Neural cell (in vitro differentiated cells): ENCODE results near the gene CEACAM21. TPM values are rescaled to one million over a fixed set of nuclear protein-coding genes. Genes with fewer than 3 reads are reported as not detected.

ENCODE experiments used
- H2AFZ ChIP-seq: fragments of 200-600, 300-800 bp; sonication (generic), shearing (Covaris generic); 2 replicates; pipeline ENCODE4 v1.6.0; 2014; ENCODE audit warnings: low read depth, mild to moderate bottlenecking, antibody characterized with exemption, low read length, moderate library complexity
- H3F3A ChIP-seq: fragments of 200-600 bp; shearing (Covaris generic); 2 replicates; pipeline ENCODE4 v1.6.1; 2016; ENCODE audit warnings: mild to moderate bottlenecking, moderate library complexity, mixed read lengths, antibody characterized with exemption, low read length; ENCODE audit not compliant: insufficient read depth, poor library complexity, severe bottlenecking
- H3K27ac ChIP-seq: fragments of 200-600, 300-800 bp; sonication (generic), shearing (Covaris generic); 2 replicates; pipeline ENCODE4 v1.5.1; 2014; ENCODE audit warnings: mild to moderate bottlenecking, low read length, moderate library complexity
- H3K27me3 ChIP-seq: fragments of 300-800, 200-600 bp; sonication (generic), shearing (Covaris generic); 2 replicates; pipeline ENCODE4 v1.6.0; 2014; ENCODE audit warnings: mild to moderate bottlenecking, low read depth, low read length, moderate library complexity; ENCODE audit not compliant: insufficient read depth
- H3K36me3 ChIP-seq: fragments of 300-800, 200-600 bp; sonication (generic), shearing (Covaris generic); 2 replicates; pipeline ENCODE4 v1.5.1; 2014; ENCODE audit warnings: mild to moderate bottlenecking, antibody characterized with exemption, low read length, moderate library complexity; ENCODE audit not compliant: insufficient read depth
- H3K4me2 ChIP-seq: fragments of 300-800, 200-600 bp; sonication (generic), shearing (Covaris generic); 2 replicates; pipeline ENCODE4 v1.6.0; 2014; ENCODE audit warnings: mild to moderate bottlenecking, low read length
- H3K4me3 ChIP-seq: fragments of 300-800, 200-600 bp; sonication (generic), shearing (Covaris generic); 2 replicates; pipeline ENCODE4 v1.5.1; 2014; ENCODE audit warnings: mild to moderate bottlenecking, low read length, moderate library complexity
- H3K79me2 ChIP-seq: fragments of 200-600 bp; shearing (Covaris generic); replicated peaks from 2 replicates; pipeline ENCODE4 v1.6.0; 2014; ENCODE audit warnings: mild to moderate bottlenecking, low read length, moderate library complexity; ENCODE audit not compliant: insufficient read depth
- H3K9ac ChIP-seq: fragments of 300-800, 200-600 bp; sonication (generic), shearing (Covaris generic); 2 replicates; pipeline ENCODE4 v1.6.1; 2016; ENCODE audit warnings: mild to moderate bottlenecking, low read length, mixed read lengths
- H3K9me2 ChIP-seq: fragments of 200-600 bp; shearing (Covaris generic); 2 replicates; pipeline ENCODE4 v1.6.1; 2016; ENCODE audit warnings: mild to moderate bottlenecking, low read length, mixed read lengths; ENCODE audit not compliant: insufficient read depth
- H3K9me3 ChIP-seq: fragments of 200-600, 300-800 bp; sonication (generic), shearing (Covaris generic); 2 replicates; pipeline ENCODE4 v1.6.1; 2016; ENCODE audit warnings: mild to moderate bottlenecking, mixed run types, low read length, moderate library complexity, mixed read lengths
- H4K20me1 ChIP-seq: fragments of 200-600 bp; shearing (Covaris generic); 2 replicates; pipeline ENCODE4 v1.6.1; 2016; ENCODE audit warnings: mild to moderate bottlenecking, mixed run types; ENCODE audit not compliant: insufficient read depth
- CTCF ChIP-seq: fragments of 450-650 bp; IDR thresholded peaks from 2 replicates; pipeline ENCODE4 v1.5.1; 2014; ENCODE audit warnings: antibody characterized with exemption, mild to moderate bottlenecking, moderate library complexity; ENCODE audit not compliant: poor library complexity, severe bottlenecking
- EP300 ChIP-seq: fragments of 450-650 bp; conservative IDR thresholded peaks from 2 replicates; pipeline ENCODE4 v1.6.1; 2014; ENCODE audit warnings: antibody characterized with exemption, mild to moderate bottlenecking, moderate library complexity; ENCODE audit not compliant: poor library complexity, severe bottlenecking
- EZH2 ChIP-seq: fragments of 200-600, 300-800 bp; shearing (Covaris generic), sonication (generic); IDR thresholded peaks from 2 replicates; pipeline ENCODE4 v1.6.1; 2014; ENCODE audit warnings: antibody characterized with exemption, low read length, borderline replicate concordance, mild to moderate bottlenecking; ENCODE audit not compliant: insufficient read depth, poor library complexity, severe bottlenecking
- MXI1 ChIP-seq: fragments of 450-650 bp; conservative IDR thresholded peaks from 2 replicates; pipeline ENCODE4 v1.6.1; 2014; ENCODE audit warnings: antibody characterized with exemption, mild to moderate bottlenecking; ENCODE audit not compliant: poor library complexity, severe bottlenecking
- POLR2AphosphoS5 ChIP-seq: IDR thresholded peaks from 2 replicates; pipeline ENCODE4 v1.6.1; 2012
- RAD21 ChIP-seq: fragments of 450-650 bp; conservative IDR thresholded peaks from 2 replicates; pipeline ENCODE4 v1.6.1; 2014; ENCODE audit warnings: antibody characterized with exemption, mild to moderate bottlenecking, moderate library complexity
- REST ChIP-seq: IDR thresholded peaks from 2 replicates; pipeline ENCODE4 v1.6.1; 2012; ENCODE audit warnings: borderline replicate concordance
- SMC3 ChIP-seq: fragments of 450-650 bp; conservative IDR thresholded peaks from 2 replicates; pipeline ENCODE4 v1.6.1; 2014; ENCODE audit warnings: antibody characterized with exemption, mild to moderate bottlenecking, moderate library complexity; ENCODE audit not compliant: poor library complexity
- TAF1 ChIP-seq: IDR thresholded peaks from 2 replicates; pipeline ENCODE4 v1.6.1; 2012; ENCODE audit warnings: low read depth
- polyA plus RNA-seq: library from polyadenylated mRNA; depleted of rRNA; stranded (reverse); fragments of >200 nt; gene quantifications from 2 replicates; pipeline ENCODE4 v1.2.3, GENCODE V29; 2014

CEACAM21 gene
- polyA plus RNA-seq, 1 donor from 2014 or later: 2.9 TPM

GRCh38 chr19:41530184-41530534 is 45.8 kb upstream of the CEACAM21 start:
- H3K79me2 ChIP-seq: no peaks in the 10 kb centered on the region

GRCh38 chr19:41530761-41531301 is 45.1 kb upstream of the CEACAM21 start:
- no peak overlapping the region for H3K27ac ChIP-seq

More at GRCh38 chr19:41530184-41530534, 45.8 kb upstream of the CEACAM21 start:
- H3K9me3 ChIP-seq: no peaks in the 10 kb centered on the region
- no peak overlapping the region for H3K27ac ChIP-seq
- no peaks in the 10 kb centered on the region for H4K20me1 ChIP-seq
- H3K27me3 ChIP-seq: no peaks in the 10 kb centered on the region
- H3K4me3 ChIP-seq: no peak overlapping the region
- TF ChIP-seq CTCF (no peak), REST (no peak), TAF1 (no peak), EZH2 (no peak), EP300 (no peak), SMC3 (no peak), MXI1 (no peak), RAD21 (no peak), POLR2AphosphoS5 (no peak)
- H3K4me2 ChIP-seq: no peak overlapping the region
- H2AFZ ChIP-seq: no peak overlapping the region
- H3K9ac ChIP-seq: no peak overlapping the region
- H3K36me3 ChIP-seq: no peaks in the 10 kb centered on the region
- H3K9me2 ChIP-seq: no peaks in the 10 kb centered on the region
- no peaks in the 10 kb centered on the region for H3F3A ChIP-seq

More at GRCh38 chr19:41530761-41531301, 45.1 kb upstream of the CEACAM21 start:
- Histone ChIP-seq H3K9ac (no peak overlapping the region), H3K36me3 (no peaks in the 10 kb centered on the region), H3F3A (no peaks in the 10 kb centered on the region), H4K20me1 (no peaks in the 10 kb centered on the region), H3K27me3 (no peaks in the 10 kb centered on the region), H3K9me2 (no peaks in the 10 kb centered on the region), H3K9me3 (no peaks in the 10 kb centered on the region), H3K4me2 (no peak overlapping the region), H3K79me2 (no peaks in the 10 kb centered on the region), H2AFZ (no peak overlapping the region), H3K4me3 (no peak overlapping the region)
- no peak for TF ChIP-seq MXI1
- TF ChIP-seq SMC3: no peak
- no peak for TF ChIP-seq EZH2
- no peak for TF ChIP-seq EP300
- no peak for TF ChIP-seq TAF1
- no peak for TF ChIP-seq RAD21
- TF ChIP-seq POLR2AphosphoS5: no peak
- no peak for TF ChIP-seq CTCF
